PC-3 (cell line): ENCODE measurements around the gene PFKL.

Experiments used
- CTCF ChIP-seq: fragments of 300-600 bp; sonication (generic); conservative IDR thresholded peaks from 2 replicates; pipeline ENCODE4 v1.5.1; 2017; ENCODE audit warnings: antibody characterized with exemption, low read depth, mild to moderate bottlenecking, low read length
- EZH2 ChIP-seq: fragments of 300-600 bp; sonication (generic); IDR thresholded peaks from one replicate; pipeline ENCODE4 v1.6.1; 2017; ENCODE audit warnings: antibody characterized with exemption, mild to moderate bottlenecking, low read length; ENCODE audit not compliant: unreplicated experiment

GRCh38 chr21:44320847-44321246, 21.0 kb downstream of the PFKL start:
- no peak for TF ChIP-seq CTCF
- no peak for TF ChIP-seq EZH2
